DND-41 (cell line): ENCODE measurements around the gene PLEKHA5.

Experiments used
- ATAC-seq: fragments of 200-7000 bp; cut with Tn5 transposase; 3 replicates; pipeline ENCODE4 v1.9.1; 2021; ENCODE audit warnings: low read depth; ENCODE audit not compliant: insufficient read depth
- DNase-seq: peaks from one replicate; pipeline ENCODE4 v3.0.0-alpha.2; 2020
- H2AFZ ChIP-seq: 2 replicates; pipeline ENCODE4 v1.6.0; 2012; ENCODE audit warnings: low read depth, low read length
- H3K27ac ChIP-seq: 2 replicates; pipeline ENCODE4 v1.5.1; 2012; ENCODE audit warnings: low read length, inconsistent platforms
- H3K27me3 ChIP-seq: fragments of 200-600 bp; sonication (generic); 2 replicates; pipeline ENCODE4 v1.6.0; 2012; ENCODE audit warnings: low read length, mild to moderate bottlenecking, inconsistent platforms; ENCODE audit not compliant: insufficient read depth, poor library complexity
- H3K36me3 ChIP-seq: 2 replicates; pipeline ENCODE4 v1.5.1; 2012; ENCODE audit warnings: low read length, inconsistent platforms; ENCODE audit not compliant: insufficient read depth
- H3K4me1 ChIP-seq: 2 replicates; pipeline ENCODE4 v1.5.1; 2012; ENCODE audit warnings: mild to moderate bottlenecking, low read length; ENCODE audit not compliant: insufficient read depth
- H3K4me2 ChIP-seq: 2 replicates; pipeline ENCODE4 v1.6.0; 2012; ENCODE audit warnings: mild to moderate bottlenecking, moderate library complexity, low read length, inconsistent platforms; ENCODE audit not compliant: insufficient read depth
- H3K4me3 ChIP-seq, 2 experiments: fragments of 200-600 bp in 1 of 2; shearing (Covaris generic) in 1 of 2; 2 replicates each; pipeline ENCODE4 v1.5.1; 2012 to 2016; ENCODE audit warnings: inconsistent platforms in 2 of 2, low read length in 2 of 2, mild to moderate bottlenecking in 2 of 2, low read depth in 1 of 2, moderate library complexity in 1 of 2
- H3K79me2 ChIP-seq: 2 replicates; pipeline ENCODE4 v1.6.0; 2012; ENCODE audit warnings: low read length, inconsistent platforms; ENCODE audit not compliant: insufficient read depth
- H3K9ac ChIP-seq: 2 replicates; pipeline ENCODE4 v1.6.0; 2012; ENCODE audit warnings: low read depth, mild to moderate bottlenecking, inconsistent platforms, low read length, moderate library complexity
- H3K9me3 ChIP-seq: 2 replicates; pipeline ENCODE4 v1.5.1; 2012; ENCODE audit warnings: low read length, moderate library complexity, mild to moderate bottlenecking, inconsistent platforms; ENCODE audit not compliant: insufficient read depth, severe bottlenecking
- H4K20me1 ChIP-seq: 2 replicates; pipeline ENCODE4 v1.6.0; 2012; ENCODE audit warnings: low read length; ENCODE audit not compliant: insufficient read depth
- EZH2 ChIP-seq: IDR thresholded peaks from 3 replicates; pipeline ENCODE4 v1.6.1; 2012; ENCODE audit warnings: borderline replicate concordance, low read depth, mild to moderate bottlenecking, moderate library complexity, low read length, inconsistent platforms; ENCODE audit not compliant: severe bottlenecking
- TF ChIP-seq, protein P1 (sequence below): IDR thresholded peaks from 2 replicates; pipeline ENCODE4 v1.5.1; 2012; ENCODE audit warnings: borderline replicate concordance, low read length, moderate library complexity, mild to moderate bottlenecking; ENCODE audit not compliant: poor library complexity, severe bottlenecking; ENCODE audit errors: extremely low read depth

The PLEKHA5 gene

GRCh38 chr12:19205120-19205519 lies 75.6 kb downstream of the PLEKHA5 start:
- ATAC-seq = no peak
- Histone ChIP-seq H3K4me1 (no peaks in the 10 kb centered on the region), H3K79me2 (no peaks in the 10 kb centered on the region; the same call in 1 of the 2 replicates), H2AFZ (no peak overlapping the region), H3K27me3 (no peaks in the 10 kb centered on the region), H3K36me3 (no peaks in the 10 kb centered on the region), H3K27ac (no peak overlapping the region), H4K20me1 (no peaks in the 10 kb centered on the region; the same call in 1 of the 2 replicates), H3K9ac (no peak overlapping the region), H3K4me2 (no peak overlapping the region), H3K9me3 (peaks cover 3% of the 10 kb centered on the region), H3K4me3 (no peak overlapping the region)
- no peak for DNase-seq
- TF ChIP-seq, protein P1, sequence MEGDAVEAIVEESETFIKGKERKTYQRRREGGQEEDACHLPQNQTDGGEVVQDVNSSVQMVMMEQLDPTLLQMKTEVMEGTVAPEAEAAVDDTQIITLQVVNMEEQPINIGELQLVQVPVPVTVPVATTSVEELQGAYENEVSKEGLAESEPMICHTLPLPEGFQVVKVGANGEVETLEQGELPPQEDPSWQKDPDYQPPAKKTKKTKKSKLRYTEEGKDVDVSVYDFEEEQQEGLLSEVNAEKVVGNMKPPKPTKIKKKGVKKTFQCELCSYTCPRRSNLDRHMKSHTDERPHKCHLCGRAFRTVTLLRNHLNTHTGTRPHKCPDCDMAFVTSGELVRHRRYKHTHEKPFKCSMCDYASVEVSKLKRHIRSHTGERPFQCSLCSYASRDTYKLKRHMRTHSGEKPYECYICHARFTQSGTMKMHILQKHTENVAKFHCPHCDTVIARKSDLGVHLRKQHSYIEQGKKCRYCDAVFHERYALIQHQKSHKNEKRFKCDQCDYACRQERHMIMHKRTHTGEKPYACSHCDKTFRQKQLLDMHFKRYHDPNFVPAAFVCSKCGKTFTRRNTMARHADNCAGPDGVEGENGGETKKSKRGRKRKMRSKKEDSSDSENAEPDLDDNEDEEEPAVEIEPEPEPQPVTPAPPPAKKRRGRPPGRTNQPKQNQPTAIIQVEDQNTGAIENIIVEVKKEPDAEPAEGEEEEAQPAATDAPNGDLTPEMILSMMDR = no peak
- no peak for TF ChIP-seq EZH2

DNA sequence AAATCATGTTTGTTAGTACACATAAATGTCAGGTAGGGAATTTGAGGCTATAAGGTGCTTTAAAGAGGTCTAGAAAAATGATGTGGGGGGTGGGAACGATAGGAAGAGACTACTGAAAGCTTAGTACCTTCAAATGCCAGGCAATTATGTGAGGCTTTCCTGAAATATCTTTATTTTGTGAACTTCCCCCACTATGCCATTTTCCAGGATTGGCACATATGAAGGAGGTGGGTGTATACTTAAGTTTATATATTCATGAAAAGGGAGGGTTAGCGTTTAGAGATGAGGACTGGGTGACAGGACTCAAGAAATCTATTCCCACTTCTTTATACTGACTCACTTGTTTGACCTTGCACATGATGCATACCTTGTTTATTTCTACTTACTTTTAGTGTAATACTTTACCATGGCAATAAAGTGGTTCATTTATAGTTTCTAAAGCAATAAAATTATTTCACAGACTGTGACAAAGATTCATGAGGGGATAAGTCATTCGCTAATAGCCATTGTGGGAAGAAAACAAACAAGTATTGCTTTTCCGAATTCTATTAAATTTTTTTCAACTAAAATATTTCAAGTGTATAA lies 77.1 kb downstream of the PLEKHA5 start:
- H3K4me1 ChIP-seq = no peaks in the 10 kb centered on the region
- ATAC-seq (no peak), DNase-seq (no peak)
- no peak overlapping the region for H3K4me3 ChIP-seq
- no peaks in the 10 kb centered on the region; the same call in 1 of the 2 replicates for H4K20me1 ChIP-seq
- H3K27me3 ChIP-seq = no peaks in the 10 kb centered on the region
- H3K9ac ChIP-seq = no peak overlapping the region
- H3K36me3 ChIP-seq = no peaks in the 10 kb centered on the region
- peaks cover 3% of the 10 kb centered on the region for H3K9me3 ChIP-seq
- no peak for TF ChIP-seq EZH2
- TF ChIP-seq, protein P1 = no peak
- no peak overlapping the region for H3K27ac ChIP-seq
- no peak overlapping the region for H2AFZ ChIP-seq
- H3K4me2 ChIP-seq = no peak overlapping the region
- no peaks in the 10 kb centered on the region; the same call in 1 of the 2 replicates for H3K79me2 ChIP-seq

GRCh38 chr12:19208456-19208855 lies 78.9 kb downstream of the PLEKHA5 start:
- Histone ChIP-seq H3K4me3 (no peak overlapping the region), H3K4me2 (no peak overlapping the region), H3K9ac (no peak overlapping the region), H3K79me2 (no peaks in the 10 kb centered on the region; the same call in 1 of the 2 replicates), H3K36me3 (no peaks in the 10 kb centered on the region), H3K27ac (no peak overlapping the region), H4K20me1 (no peaks in the 10 kb centered on the region), H3K4me1 (no peaks in the 10 kb centered on the region), H3K27me3 (no peaks in the 10 kb centered on the region), H3K9me3 (peaks cover 3% of the 10 kb centered on the region), H2AFZ (no peak overlapping the region)
- no peak for ATAC-seq
- DNase-seq = no peak
- TF ChIP-seq, protein P1 = no peak
- TF ChIP-seq EZH2 = no peak

DNA sequence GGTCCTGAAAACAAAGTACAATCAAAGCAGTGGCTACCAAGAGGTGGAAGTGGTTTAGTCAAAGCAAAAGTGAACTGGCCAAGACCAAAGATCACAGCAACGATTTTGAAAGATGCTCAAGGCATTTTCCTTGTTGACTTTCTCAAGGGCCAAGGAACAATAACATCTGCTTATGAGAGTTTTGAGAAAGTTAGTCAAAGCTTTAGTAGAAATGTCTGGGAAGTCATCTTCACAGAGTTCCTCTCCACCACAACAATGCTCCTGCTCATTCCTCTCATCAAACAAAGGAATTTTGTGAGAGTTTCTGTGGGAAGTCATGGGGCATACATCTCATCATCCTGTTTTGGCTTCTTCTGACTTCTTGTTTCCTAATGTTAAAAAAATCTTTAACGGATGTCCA lies 80.1 kb downstream of the PLEKHA5 start:
- Histone ChIP-seq H3K79me2 (no peaks in the 10 kb centered on the region), H3K9ac (no peak overlapping the region), H3K4me3 (no peak overlapping the region), H4K20me1 (no peaks in the 10 kb centered on the region), H3K9me3 (peaks cover 3% of the 10 kb centered on the region), H3K36me3 (no peaks in the 10 kb centered on the region), H3K27me3 (no peaks in the 10 kb centered on the region), H2AFZ (no peak overlapping the region), H3K4me1 (no peaks in the 10 kb centered on the region), H3K27ac (no peak overlapping the region), H3K4me2 (no peak overlapping the region)
- DNase-seq (no peak), ATAC-seq (no peak)
- TF ChIP-seq, protein P1 = no peak
- no peak for TF ChIP-seq EZH2
